HK-2 (cell line): ENCODE results near the gene POFUT2.
A peak's percentile ranks its signal among the peaks of the same experiment; 100 is the strongest.

Experiments used
- DNase-seq: peaks from one replicate; pipeline ENCODE4 v3.0.0-alpha.2; 2018; ENCODE audit not compliant: unreplicated experiment

Gene POFUT2

GRCh38 chr21:45249626-45250025, 38.1 kb downstream of the POFUT2 start:
- DNase-seq, result no peak

- no peak for DNase-seq
Observed at GRCh38 chr21:45248893-45249381, 38.8 kb downstream of the POFUT2 start.

GRCh38 chr21:45248301-45248892, 39.3 kb downstream of the POFUT2 start:
- no peak for DNase-seq

- no peak for DNase-seq
Observed at GRCh38 chr21:45246386-45247320, 41.0 kb downstream of the POFUT2 start.

- no peak for DNase-seq
Observed at GRCh38 chr21:45244799-45245340, 42.8 kb downstream of the POFUT2 start.

GRCh38 chr21:45243603-45244002, 44.1 kb downstream of the POFUT2 start:
- no peak for DNase-seq

- DNase-seq, result no peak
Observed at GRCh38 chr21:45241357-45241756, 46.3 kb downstream of the POFUT2 start.

- no peak for DNase-seq
Observed at GRCh38 chr21:45237401-45237800, 50.3 kb downstream of the POFUT2 start.

- DNase-seq, result no peak
Observed at GRCh38 chr21:45236481-45236880, 51.2 kb downstream of the POFUT2 start.

GRCh38 chr21:45235488-45235887, 52.2 kb downstream of the POFUT2 start:
- no peak for DNase-seq

- DNase-seq, result no peak
Observed at GRCh38 chr21:45234965-45235364, 52.7 kb downstream of the POFUT2 start.

GRCh38 chr21:45234127-45234526, 53.6 kb downstream of the POFUT2 start:
- no peak for DNase-seq

- DNase-seq, result no peak
Observed at GRCh38 chr21:45231705-45232104, 56.0 kb downstream of the POFUT2 start.

- no peak for DNase-seq
Observed at GRCh38 chr21:45228656-45229240, 58.9 kb downstream of the POFUT2 start.

- DNase-seq, result peak; percentile 46
Observed at GRCh38 chr21:45228171-45228641, 59.5 kb downstream of the POFUT2 start.

GRCh38 chr21:45227735-45228134, 60.0 kb downstream of the POFUT2 start:
- DNase-seq, result no peak

GRCh38 chr21:45226540-45227326, 61.0 kb downstream of the POFUT2 start:
- no peak for DNase-seq

GRCh38 chr21:45225741-45226327, 61.9 kb downstream of the POFUT2 start:
- DNase-seq, result no peak

- no peak for DNase-seq
Observed at GRCh38 chr21:45225041-45225740, 62.5 kb downstream of the POFUT2 start.

GRCh38 chr21:45224189-45224938, 63.3 kb downstream of the POFUT2 start:
- no peak for DNase-seq
